Fibroblast of villous mesenchyme (primary cell): ENCODE data around the gene LRRC8B. TPM values are rescaled to one million over a fixed set of nuclear protein-coding genes. Genes with fewer than 3 reads are reported as not detected.

Source experiments
- DNase-seq: peaks from one replicate; pipeline ENCODE4 v3.0.0-alpha.2; 2010; ENCODE audit warnings: low read depth
- H3K4me3 ChIP-seq: 2 replicates; pipeline ENCODE4 v1.5.1; 2011; ENCODE audit warnings: low read depth, mild to moderate bottlenecking, low read length
- total RNA-seq: library from RNA; depleted of rRNA; stranded (reverse); fragments of >200 nt; gene quantifications from 2 replicates; pipeline ENCODE4 v1.2.3, GENCODE V29; 2012
- TF ChIP-seq, protein P1 (sequence below): IDR thresholded peaks from 2 replicates; pipeline ENCODE4 v1.5.1; 2012; ENCODE audit warnings: low read depth, mild to moderate bottlenecking, low read length; ENCODE audit not compliant: insufficient read depth

Gene LRRC8B
- total RNA-seq, 1 donor, result 0.86 TPM

DNA sequence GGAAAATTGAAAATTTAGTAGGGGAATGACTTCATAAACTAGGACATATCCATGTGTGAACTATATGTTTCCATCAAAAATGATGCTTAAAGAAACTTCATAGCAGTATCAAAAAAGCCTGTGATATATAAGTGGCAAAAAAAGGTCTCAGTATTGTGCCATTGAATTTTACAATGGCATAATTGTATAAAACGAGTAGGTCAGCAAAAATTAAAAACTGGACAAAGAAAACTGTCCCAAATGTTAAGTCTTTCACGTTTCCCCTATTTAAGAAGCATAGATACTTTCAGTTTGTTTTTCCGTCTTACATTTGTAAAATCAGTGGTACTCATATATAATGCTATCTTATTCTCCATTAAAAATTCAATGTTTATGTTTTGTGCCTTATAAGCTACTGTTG, 43.2 kb downstream of the LRRC8B start:
- DNase-seq, result no peak
- TF ChIP-seq, protein P1, sequence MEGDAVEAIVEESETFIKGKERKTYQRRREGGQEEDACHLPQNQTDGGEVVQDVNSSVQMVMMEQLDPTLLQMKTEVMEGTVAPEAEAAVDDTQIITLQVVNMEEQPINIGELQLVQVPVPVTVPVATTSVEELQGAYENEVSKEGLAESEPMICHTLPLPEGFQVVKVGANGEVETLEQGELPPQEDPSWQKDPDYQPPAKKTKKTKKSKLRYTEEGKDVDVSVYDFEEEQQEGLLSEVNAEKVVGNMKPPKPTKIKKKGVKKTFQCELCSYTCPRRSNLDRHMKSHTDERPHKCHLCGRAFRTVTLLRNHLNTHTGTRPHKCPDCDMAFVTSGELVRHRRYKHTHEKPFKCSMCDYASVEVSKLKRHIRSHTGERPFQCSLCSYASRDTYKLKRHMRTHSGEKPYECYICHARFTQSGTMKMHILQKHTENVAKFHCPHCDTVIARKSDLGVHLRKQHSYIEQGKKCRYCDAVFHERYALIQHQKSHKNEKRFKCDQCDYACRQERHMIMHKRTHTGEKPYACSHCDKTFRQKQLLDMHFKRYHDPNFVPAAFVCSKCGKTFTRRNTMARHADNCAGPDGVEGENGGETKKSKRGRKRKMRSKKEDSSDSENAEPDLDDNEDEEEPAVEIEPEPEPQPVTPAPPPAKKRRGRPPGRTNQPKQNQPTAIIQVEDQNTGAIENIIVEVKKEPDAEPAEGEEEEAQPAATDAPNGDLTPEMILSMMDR, result no peak
- H3K4me3 ChIP-seq, result no peak overlapping the region

DNA sequence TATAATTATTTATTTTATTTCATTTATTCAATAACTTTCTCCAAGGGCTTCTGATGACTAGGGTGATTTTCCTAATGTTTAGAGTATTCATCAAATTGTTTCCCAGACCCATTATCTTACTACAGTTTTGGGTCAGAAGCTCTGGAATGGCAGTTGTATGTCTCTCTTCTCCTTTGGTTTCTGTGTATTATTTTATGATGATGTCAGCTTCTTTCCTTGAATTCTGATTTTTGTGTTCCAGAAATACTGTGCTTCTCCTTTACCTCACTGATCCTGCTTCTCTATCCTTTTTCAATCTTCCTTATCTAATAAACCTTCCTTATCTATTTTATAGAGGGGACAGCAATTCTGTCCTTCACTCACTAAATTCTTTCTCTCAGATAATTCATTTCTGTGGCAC, 48.8 kb downstream of the LRRC8B start:
- H3K4me3 ChIP-seq, result no peak overlapping the region
- DNase-seq, result no peak
- TF ChIP-seq, protein P1, result no peak

GRCh38 chr1:89574621-89575020, 50.0 kb downstream of the LRRC8B start:
- H3K4me3 ChIP-seq, result no peak overlapping the region
- TF ChIP-seq, protein P1, result no peak
- DNase-seq, result no peak

- H3K4me3 ChIP-seq, result no peak overlapping the region
- DNase-seq, result no peak
These were observed 50.6 kb downstream of the LRRC8B start for GRCh38 chr1:89575207-89575606.

GRCh38 chr1:89576013-89576412, 51.4 kb downstream of the LRRC8B start:
- H3K4me3 ChIP-seq, result no peak overlapping the region
- TF ChIP-seq, protein P1, result no peak
- no peak for DNase-seq

More at GRCh38 chr1:89575207-89575606, 50.6 kb downstream of the LRRC8B start:
- TF ChIP-seq, protein P1, result no peak

- no peak overlapping the region for H3K4me3 ChIP-seq
- no peak for DNase-seq
- TF ChIP-seq, protein P1, result no peak
These were observed 53.5 kb downstream of the LRRC8B start for GRCh38 chr1:89578151-89578550.

DNA sequence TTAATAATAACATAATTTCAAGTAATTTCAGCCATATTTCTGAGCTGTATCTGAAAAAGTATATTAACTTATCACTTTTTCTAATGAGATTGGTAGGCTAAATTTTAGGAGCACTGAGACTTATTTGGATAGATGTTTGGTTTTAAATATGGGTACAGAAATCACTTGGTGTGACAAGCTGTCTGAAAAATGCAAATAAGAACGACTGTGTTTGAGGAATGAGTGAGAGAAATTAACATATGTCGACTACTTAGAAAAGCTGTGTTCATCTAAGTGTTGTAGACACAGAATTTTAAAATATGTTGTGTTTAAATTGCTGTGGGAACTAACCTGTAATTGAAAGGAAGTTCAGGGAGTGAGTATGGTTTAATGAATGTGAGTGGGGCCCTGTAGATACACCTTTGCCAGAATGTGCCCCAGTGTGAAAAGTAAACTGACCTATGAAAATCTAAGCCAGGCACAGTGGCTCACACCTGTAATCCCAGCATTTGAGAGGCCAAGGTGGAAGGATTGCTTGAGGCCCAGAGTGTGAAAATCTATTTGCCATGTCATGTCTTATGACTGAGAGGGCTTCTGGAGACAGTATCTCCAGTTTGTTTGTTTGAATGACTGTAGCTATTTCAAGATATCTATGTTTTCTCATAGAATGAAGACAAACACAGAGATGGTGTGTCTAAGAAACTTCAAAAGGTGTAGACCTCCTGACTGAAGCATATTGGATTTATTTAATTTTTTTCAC, 54.5 kb downstream of the LRRC8B start:
- no peak for DNase-seq

More for the DNA sequence above, 54.5 kb downstream of the LRRC8B start:
- TF ChIP-seq, protein P1, result no peak
- no peak overlapping the region for H3K4me3 ChIP-seq
